Measurements from ENCODE around the gene MYO15A.

The MYO15A gene

GRCh38 chr17:18228176-18228682 is 119.7 kb downstream of the MYO15A start:
- no peak for TF ChIP-seq GATA2 (IDR thresholded peaks at IDR 0.05; ENCODE audit: low read depth, low read length)
- no peak for TF ChIP-seq GATA3 (IDR thresholded peaks at IDR 0.05; ENCODE audit: low read depth, low read length)

- no peak for TF ChIP-seq GATA3 (IDR thresholded peaks at IDR 0.05; ENCODE audit: low read depth, low read length)
- TF ChIP-seq GATA2 (IDR thresholded peaks at IDR 0.05; ENCODE audit: low read depth, low read length), result no peak
These were observed 120.7 kb downstream of the MYO15A start for GRCh38 chr17:18229254-18229653.

All from SH-SY5Y (cell line).